Fibroblast of peridontal ligament (primary cell): ENCODE data around the gene PALM.
"Not testable (repeated sequence)": the region's sequence is repeated elsewhere in the genome, so short reads cannot be mapped to it uniquely, and the experiment has no call there.

ENCODE experiments used
- DNase-seq: peaks from one replicate; pipeline ENCODE4 v3.0.0-alpha.2; 2010; ENCODE audit errors: extremely low read depth

Gene PALM

GRCh38 chr19:732148-733069 is 23.7 kb downstream of the PALM start:
- no peak for DNase-seq

- DNase-seq, result no peak
These were observed 26.0 kb downstream of the PALM start for GRCh38 chr19:734716-735115.

GRCh38 chr19:736125-736524 is 27.4 kb downstream of the PALM start:
- no peak for DNase-seq

- no peak for DNase-seq
These were observed 28.9 kb downstream of the PALM start for GRCh38 chr19:737591-738093.

GRCh38 chr19:738509-739128 is 29.9 kb downstream of the PALM start:
- no peak for DNase-seq

- no peak for DNase-seq
These were observed 31.4 kb downstream of the PALM start for GRCh38 chr19:739998-740715.

GRCh38 chr19:740816-741505 is 32.2 kb downstream of the PALM start:
- not testable (repeated sequence) for DNase-seq

GRCh38 chr19:741506-742131 is 32.9 kb downstream of the PALM start:
- no peak for DNase-seq

- DNase-seq, result no peak
These were observed 33.9 kb downstream of the PALM start for GRCh38 chr19:742540-743075.

GRCh38 chr19:743168-743687 is 34.5 kb downstream of the PALM start:
- DNase-seq, result no peak

GRCh38 chr19:745138-745537 is 36.4 kb downstream of the PALM start:
- DNase-seq, result not testable (repeated sequence)

GRCh38 chr19:746208-746819 is 37.6 kb downstream of the PALM start:
- DNase-seq, result no peak

- DNase-seq, result no peak
These were observed 38.2 kb downstream of the PALM start for GRCh38 chr19:746956-747355.

- DNase-seq, result no peak
These were observed 38.9 kb downstream of the PALM start for GRCh38 chr19:747432-748273.

- no peak for DNase-seq
These were observed 39.5 kb downstream of the PALM start for GRCh38 chr19:748274-748598.

GRCh38 chr19:749811-750210 is 41.1 kb downstream of the PALM start:
- DNase-seq, result no peak

GRCh38 chr19:750640-751423 is 42.1 kb downstream of the PALM start, which contains the start of gene MISP:
TSS of gene MISP (plus strand) at chr19:751112. CDS start at chr19:756947, 5,835 bp downstream.
- DNase-seq, result no peak

GRCh38 chr19:751501-752341 is 43.0 kb downstream of the PALM start:
- peak; percentile 79 for DNase-seq
